H9 (cell line): ENCODE data around the gene TRIM39. TPM values are rescaled to one million over a fixed set of nuclear protein-coding genes. Genes with fewer than 3 reads are reported as not detected.
"Not testable (repeated sequence)": the region's sequence is repeated elsewhere in the genome, so short reads cannot be mapped to it uniquely, and the experiment has no call there.

Experiments
- DNase-seq: peaks from one replicate; pipeline ENCODE4 v3.0.0-alpha.2; 2017
- H2AFZ ChIP-seq: one replicate; pipeline ENCODE4 v1.6.1; 2013; ENCODE audit warnings: mild to moderate bottlenecking, low read length, control low read depth, moderate library complexity
- H2AK5ac ChIP-seq: 2 replicates; pipeline ENCODE4 v1.6.1; 2013; ENCODE audit warnings: low read length, control low read depth, mixed read lengths; ENCODE audit not compliant: insufficient read length
- H2BK120ac ChIP-seq: one replicate; pipeline ENCODE4 v1.6.1; 2013; ENCODE audit warnings: low read depth, mild to moderate bottlenecking, low read length, control low read depth, inconsistent platforms; ENCODE audit not compliant: poor library complexity, severe bottlenecking
- H2BK12ac ChIP-seq: 2 replicates; pipeline ENCODE4 v1.6.1; 2013; ENCODE audit warnings: low read length, control low read depth, mixed read lengths, low read depth; ENCODE audit not compliant: insufficient read length
- H2BK15ac ChIP-seq: 2 replicates; pipeline ENCODE4 v1.6.1; 2013; ENCODE audit warnings: low read depth, low read length, control low read depth
- H2BK20ac ChIP-seq: one replicate; pipeline ENCODE4 v1.6.1; 2013; ENCODE audit warnings: low read depth, mild to moderate bottlenecking, low read length, control low read depth, inconsistent platforms; ENCODE audit not compliant: poor library complexity, severe bottlenecking
- H2BK5ac ChIP-seq: 2 replicates; pipeline ENCODE4 v1.6.1; 2013; ENCODE audit warnings: low read length, control low read depth, mixed read lengths; ENCODE audit not compliant: insufficient read length
- H3K14ac ChIP-seq: 2 replicates; pipeline ENCODE4 v1.6.1; 2013; ENCODE audit warnings: low read length, control low read depth; ENCODE audit not compliant: insufficient read depth
- H3K18ac ChIP-seq: 2 replicates; pipeline ENCODE4 v1.6.1; 2013; ENCODE audit warnings: low read depth, mild to moderate bottlenecking, mixed read lengths, low read length, control low read depth; ENCODE audit not compliant: insufficient read length
- H3K23ac ChIP-seq: 2 replicates; pipeline ENCODE4 v1.6.1; 2013; ENCODE audit warnings: low read length, control low read depth, mixed read lengths, low read depth; ENCODE audit not compliant: insufficient read length
- H3K23me2 ChIP-seq: 2 replicates; pipeline ENCODE4 v1.6.1; 2013; ENCODE audit warnings: low read depth, mild to moderate bottlenecking, mixed read lengths, low read length, control low read depth; ENCODE audit not compliant: insufficient read length, poor library complexity, severe bottlenecking
- H3K27ac ChIP-seq: 2 replicates; pipeline ENCODE4 v1.5.1; 2013; ENCODE audit warnings: low read length, control low read depth, mixed read lengths, low read depth; ENCODE audit not compliant: insufficient read length
- H3K27me3 ChIP-seq: 2 replicates; pipeline ENCODE4 v1.6.1; 2013; ENCODE audit warnings: low read length, control low read depth, inconsistent platforms; ENCODE audit not compliant: insufficient read depth
- H3K4ac ChIP-seq: 2 replicates; pipeline ENCODE4 v1.6.1; 2013; ENCODE audit warnings: low read depth, mild to moderate bottlenecking, control low read depth, inconsistent platforms, low read length, moderate library complexity
- H3K4me1 ChIP-seq: 2 replicates; pipeline ENCODE4 v1.6.1; 2013; ENCODE audit warnings: low read length, control low read depth, inconsistent platforms; ENCODE audit not compliant: insufficient read depth
- H3K4me2 ChIP-seq: 2 replicates; pipeline ENCODE4 v1.6.1; 2013; ENCODE audit warnings: low read length, control low read depth, mixed read lengths; ENCODE audit not compliant: insufficient read length, insufficient read depth
- H3K56ac ChIP-seq: 2 replicates; pipeline ENCODE4 v1.6.1; 2013; ENCODE audit warnings: low read depth, mild to moderate bottlenecking, mixed read lengths, low read length, control low read depth; ENCODE audit not compliant: insufficient read length
- H3K79me1 ChIP-seq: 2 replicates; pipeline ENCODE4 v1.6.1; 2013; ENCODE audit warnings: low read depth, mild to moderate bottlenecking, moderate library complexity, low read length, control low read depth, inconsistent platforms; ENCODE audit not compliant: insufficient read depth, poor library complexity, severe bottlenecking
- H3K79me2 ChIP-seq: 2 replicates; pipeline ENCODE4 v1.6.1; 2013; ENCODE audit warnings: low read length, control low read depth, inconsistent platforms; ENCODE audit not compliant: insufficient read depth
- H3K9ac ChIP-seq: 2 replicates; pipeline ENCODE4 v1.6.1; 2013; ENCODE audit warnings: low read length, control low read depth, mixed read lengths; ENCODE audit not compliant: insufficient read length; ENCODE audit errors: extremely low read depth
- H3K9me3 ChIP-seq: one replicate; pipeline ENCODE4 v1.6.1; 2013; ENCODE audit warnings: low read depth, low read length, inconsistent platforms; ENCODE audit not compliant: control insufficient read depth
- H3T11ph ChIP-seq: one replicate; pipeline ENCODE4 v1.6.1; 2013; ENCODE audit warnings: mild to moderate bottlenecking, low read length, control low read depth, inconsistent platforms
- H4K20me1 ChIP-seq: one replicate; pipeline ENCODE4 v1.6.1; 2013; ENCODE audit not compliant: control insufficient read depth, insufficient read length, insufficient read depth
- H4K5ac ChIP-seq: 2 replicates; pipeline ENCODE4 v1.6.1; 2013; ENCODE audit warnings: low read depth, mild to moderate bottlenecking, mixed read lengths, low read length, control low read depth; ENCODE audit not compliant: insufficient read length
- H4K8ac ChIP-seq: replicated peaks from 2 replicates; pipeline ENCODE4 v1.6.1; 2013; ENCODE audit warnings: low read length, control low read depth, mixed read lengths, low read depth; ENCODE audit not compliant: insufficient read length
- H4K91ac ChIP-seq: 2 replicates; pipeline ENCODE4 v1.6.1; 2013; ENCODE audit warnings: low read depth, mild to moderate bottlenecking, moderate library complexity, mixed read lengths, low read length, control low read depth; ENCODE audit not compliant: insufficient read length
- H3K27ac Mint-ChIP-seq, 3 experiments: 2 replicates in 2 of 3; 3 replicates in 1 of 3; pipeline ENCODE4 v1.8.0; 2020 to 2021; ENCODE audit warnings: mixed read lengths in 3 of 3, mild to moderate bottlenecking in 1 of 3, moderate library complexity in 1 of 3
- H3K27me3 Mint-ChIP-seq: 2 replicates; pipeline ENCODE4 v1.8.0; 2021; ENCODE audit warnings: low read depth, mild to moderate bottlenecking, moderate library complexity, mixed read lengths
- H3K36me3 Mint-ChIP-seq, 3 experiments: 2 replicates in 2 of 3; 3 replicates in 1 of 3; pipeline ENCODE4 v1.8.0; 2020 to 2021; ENCODE audit warnings: low read depth in 3 of 3, mixed read lengths in 3 of 3; ENCODE audit not compliant: insufficient read depth in 1 of 3
- H3K4me1 Mint-ChIP-seq, 2 experiments: 2 replicates each; pipeline ENCODE4 v1.8.0; 2020; ENCODE audit warnings: mixed read lengths in 2 of 2
- H3K4me3 Mint-ChIP-seq, 2 experiments: 2 replicates in 1 of 2; 3 replicates in 1 of 2; pipeline ENCODE4 v1.8.0; 2020 to 2021; ENCODE audit warnings: mild to moderate bottlenecking in 2 of 2, mixed read lengths in 2 of 2, moderate library complexity in 1 of 2
- H3K9me3 Mint-ChIP-seq, 2 experiments: 2 replicates in 1 of 2; 3 replicates in 1 of 2; pipeline ENCODE4 v1.8.0; 2020; ENCODE audit warnings: mild to moderate bottlenecking in 2 of 2, mixed read lengths in 2 of 2, moderate library complexity in 1 of 2
- CTCF ChIP-seq: fragments of 200-600 bp; sonication (generic); conservative IDR thresholded peaks from 3 replicates; pipeline ENCODE4 v1.8.0; 2021; ENCODE audit warnings: antibody characterized with exemption, mild to moderate bottlenecking
- WGBS: extraction: QIAGEN DNeasy Blood & Tissue Kit; methylation state at CpG from one replicate; pipeline ENCODE4 v1.1.7; 2013; ENCODE audit warnings: missing lambda C conversion rate, low lambda C conversion rate, mixed read lengths; ENCODE audit not compliant: insufficient read length; ENCODE audit errors: extremely low coverage; 5-methylcytosine and 5-hydroxymethylcytosine counted together
- total RNA-seq: library from RNA; stranded (reverse); gene quantifications from 2 replicates; pipeline ENCODE4 v1.2.1, GENCODE V29; 2021

The TRIM39 gene
- total RNA-seq, 1 experiment from 2014 or later: 26.2 TPM

GRCh38 chr6:30364591-30364990 is 37.9 kb downstream of the TRIM39 start:
- Histone ChIP-seq H3K14ac (no peak overlapping the region), H3K27ac (no peak overlapping the region), H3K27me3 (peaks cover 3% of the 10 kb centered on the region; the same call in 1 of the 2 replicates), H3K79me1 (no peaks in the 10 kb centered on the region), H2BK20ac (no peak overlapping the region), H3K4me2 (no peak overlapping the region), H3K4ac (no peak overlapping the region), H2AFZ (no peak overlapping the region), H3K9me3 (no peaks in the 10 kb centered on the region), H3K79me2 (no peaks in the 10 kb centered on the region), H4K5ac (no peak overlapping the region), H3K56ac (no peak overlapping the region), H3K18ac (no peak overlapping the region), H2BK5ac (no peak overlapping the region), H3T11ph (no peak overlapping the region), H4K91ac (no peak overlapping the region), H3K9ac (no peak overlapping the region), H2AK5ac (no peak overlapping the region), H2BK120ac (no peak overlapping the region), H2BK15ac (no peak overlapping the region), H3K23me2 (no peaks in the 10 kb centered on the region), H4K20me1 (no peaks in the 10 kb centered on the region), H4K8ac (no peak overlapping the region), H3K4me1 (0 out of 2 replicates have a peak, but pooled peaks cover 2% of the 10 kb centered on the region), H3K23ac (no peak overlapping the region), H2BK12ac (no peak overlapping the region)
- no CpG with 5 or more reads among the region's 2 CpGs for WGBS
- H3K4me3 Mint-ChIP-seq: no peak overlapping the region
- H3K27ac Mint-ChIP-seq: peak overlapping the region in 1 of 3 experiments; percentile 20; a peak in 1 of 7 replicates
- peaks cover 7 to 12% of the 10 kb centered on the region in 2 experiments for H3K4me1 Mint-ChIP-seq
- peaks cover 0 to 5% of the 10 kb centered on the region in 2 experiments for H3K9me3 Mint-ChIP-seq
- no peaks in the 10 kb centered on the region for H3K36me3 Mint-ChIP-seq
- H3K27me3 Mint-ChIP-seq: peaks cover 49% of the 10 kb centered on the region
- no peak for DNase-seq
- TF ChIP-seq CTCF: peak; percentile 47

GRCh38 chr6:30369280-30369679 is 42.6 kb downstream of the TRIM39 start:
- H3K4me2 ChIP-seq, H3K4me3 Mint-ChIP-seq, H3K9me3 Mint-ChIP-seq, H2BK15ac ChIP-seq, H2BK20ac ChIP-seq, H3K18ac ChIP-seq, H4K20me1 ChIP-seq, H3K9me3 ChIP-seq, H3K27me3 ChIP-seq, H3K23me2 ChIP-seq, H3K23ac ChIP-seq, H3K27ac ChIP-seq, H3K56ac ChIP-seq, H4K91ac ChIP-seq, H3K27ac Mint-ChIP-seq, H3K79me1 ChIP-seq, H3K4ac ChIP-seq, H2AFZ ChIP-seq, H3K79me2 ChIP-seq, H3K36me3 Mint-ChIP-seq, H3K4me1 ChIP-seq, H2BK5ac ChIP-seq, H3T11ph ChIP-seq, H4K5ac ChIP-seq, H3K14ac ChIP-seq, H4K8ac ChIP-seq, DNase-seq, H3K4me1 Mint-ChIP-seq, H2AK5ac ChIP-seq, H2BK120ac ChIP-seq, H3K9ac ChIP-seq, H2BK12ac ChIP-seq: not testable (repeated sequence)
- peaks cover 35% of the 10 kb centered on the region for H3K27me3 Mint-ChIP-seq
- WGBS: no CpG with 5 or more reads among the region's 1 CpG
